Glutamatergic neuron (in vitro differentiated cells): ENCODE measurements around the gene DCTN3. TPM values are rescaled to one million over a fixed set of nuclear protein-coding genes. Genes with fewer than 3 reads are reported as not detected.

Source experiments
- DNase-seq: peaks from one replicate; pipeline ENCODE4 v3.0.0; 2022
- H3K27ac Mint-ChIP-seq: one replicate; pipeline ENCODE4 v1.8.0; 2020; ENCODE audit warnings: mild to moderate bottlenecking, mixed read lengths, inconsistent platforms; ENCODE audit not compliant: unreplicated experiment
- H3K27me3 Mint-ChIP-seq: one replicate; pipeline ENCODE4 v1.8.0; 2020; ENCODE audit warnings: mild to moderate bottlenecking, moderate library complexity, mixed read lengths, inconsistent platforms; ENCODE audit not compliant: unreplicated experiment
- H3K36me3 Mint-ChIP-seq: one replicate; pipeline ENCODE4 v1.8.0; 2020; ENCODE audit warnings: mild to moderate bottlenecking, mixed read lengths, inconsistent platforms; ENCODE audit not compliant: unreplicated experiment
- H3K4me1 Mint-ChIP-seq: one replicate; pipeline ENCODE4 v1.8.0; 2020; ENCODE audit warnings: mild to moderate bottlenecking, low read depth, mixed read lengths, inconsistent platforms; ENCODE audit not compliant: unreplicated experiment
- H3K4me3 Mint-ChIP-seq: one replicate; pipeline ENCODE4 v1.8.0; 2020; ENCODE audit warnings: mild to moderate bottlenecking, mixed read lengths, inconsistent platforms; ENCODE audit not compliant: unreplicated experiment
- H3K9me3 Mint-ChIP-seq: one replicate; pipeline ENCODE4 v1.8.0; 2020; ENCODE audit warnings: mild to moderate bottlenecking, moderate library complexity, mixed read lengths, inconsistent platforms; ENCODE audit not compliant: unreplicated experiment
- CTCF ChIP-seq: fragments of 200-600 bp; sonication (generic); IDR thresholded peaks from one replicate; pipeline ENCODE4 v1.5.0; 2021; ENCODE audit not compliant: partially characterized antibody, unreplicated experiment
- total RNA-seq: library from RNA; stranded (reverse); fragmentation: NEBNext Ultra II Directional; extraction: Animal tissue kit (Norgen Biotek cat#: 25700); gene quantifications from one replicate; pipeline ENCODE4 v1.2.1, GENCODE V29; 2021; ENCODE audit not compliant: unreplicated experiment

Gene DCTN3
- total RNA-seq, 1 donor from 2014 or later: 119 TPM

DNA sequence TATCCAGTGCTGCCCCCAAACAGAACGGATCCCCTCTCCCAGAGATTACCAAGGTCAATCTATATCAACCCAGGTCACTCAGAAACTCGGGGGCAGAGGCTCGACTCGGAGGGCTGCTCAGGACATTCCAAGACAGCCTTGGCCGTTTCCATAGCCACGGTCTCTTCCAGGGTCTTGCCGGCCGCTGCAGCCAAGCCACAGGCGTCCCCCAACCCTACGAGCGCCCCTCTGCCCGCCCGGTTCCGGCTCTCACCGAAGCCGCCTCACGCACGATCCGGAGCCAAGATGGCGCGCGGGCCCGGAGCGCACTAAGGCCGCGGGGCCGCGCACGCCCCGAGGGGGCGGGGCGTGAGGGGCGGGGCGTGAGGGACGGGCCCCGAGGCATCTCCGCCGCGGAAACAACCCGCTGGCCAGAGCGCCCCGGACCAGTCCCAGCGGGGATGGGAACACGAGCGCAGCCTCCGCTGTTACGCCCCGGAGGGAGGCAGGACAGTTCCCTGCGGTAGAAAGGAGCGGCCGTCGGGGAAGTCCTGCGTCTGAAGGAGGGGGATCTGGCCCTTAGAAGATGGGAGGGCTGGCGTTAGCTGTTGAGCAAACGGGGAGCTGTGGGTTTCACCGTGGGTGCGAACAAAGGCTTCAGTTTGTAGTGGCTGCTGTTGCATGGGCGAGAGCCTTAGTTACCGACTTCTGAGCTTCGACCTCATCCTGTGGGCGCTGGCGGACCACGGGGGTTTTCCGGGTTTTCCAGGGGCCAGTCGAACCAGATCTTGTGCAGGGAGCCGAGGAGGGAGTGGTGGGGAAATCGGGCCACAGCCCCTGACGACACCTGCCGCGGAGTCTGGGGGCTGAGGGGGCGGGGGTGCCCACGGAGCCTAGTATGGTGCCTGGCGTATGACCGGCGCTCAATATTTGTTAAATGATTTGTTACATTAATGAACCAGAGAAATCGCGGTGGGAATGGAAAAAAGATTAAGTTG is 8.2 kb downstream of the DCTN3 start, which contains the start of gene RPP25L:
RPP25L (minus strand) TSS at position 287 of the 977 bp plus-strand sequence. CDS start 801 bp downstream, outside the sequence.
- Mint-ChIP-seq H3K4me1 (peaks cover 11% of the 10 kb centered on the region), H3K27ac (peak within 1 kb of the TSS; percentile 87), H3K27me3 (peaks cover 2% of the 10 kb centered on the region), H3K9me3 (peaks cover 10% of the 10 kb centered on the region), H3K4me3 (peak within 1 kb of the TSS; percentile 84), H3K36me3 (no peaks in the 10 kb centered on the region)
- no peak for TF ChIP-seq CTCF
- DNase-seq: peak; percentile 89

DNA sequence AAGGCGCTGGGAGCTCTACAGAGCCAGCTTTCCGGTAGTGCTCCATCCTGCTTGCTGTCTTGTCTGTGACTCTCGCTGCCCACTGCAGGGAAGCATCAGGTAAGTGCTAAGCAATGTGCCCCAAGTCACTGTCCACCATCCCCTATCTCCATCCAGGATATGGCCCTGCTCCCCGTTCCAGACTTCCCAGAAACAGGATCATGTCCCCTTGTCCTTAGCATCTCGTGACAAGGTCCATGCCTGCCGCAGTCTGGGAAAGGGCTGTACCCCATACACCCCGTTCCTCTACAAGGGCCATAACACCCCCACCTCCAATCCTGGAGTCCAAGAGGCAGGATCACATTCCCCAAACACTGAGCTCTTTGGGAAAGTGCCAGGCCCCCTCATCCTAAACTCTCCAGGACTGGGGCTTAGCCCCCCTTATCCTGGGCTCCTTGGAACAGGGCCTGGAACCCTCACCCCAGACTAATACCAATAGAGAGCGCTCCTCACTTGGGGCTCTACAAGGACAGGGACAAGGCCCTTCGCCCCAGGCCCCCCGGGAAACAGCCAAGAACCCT is 9.0 kb downstream of the DCTN3 start:
- Mint-ChIP-seq H3K9me3 (peaks cover 10% of the 10 kb centered on the region), H3K27ac (peak overlapping the region; percentile 87), H3K27me3 (peaks cover 2% of the 10 kb centered on the region)

DNA sequence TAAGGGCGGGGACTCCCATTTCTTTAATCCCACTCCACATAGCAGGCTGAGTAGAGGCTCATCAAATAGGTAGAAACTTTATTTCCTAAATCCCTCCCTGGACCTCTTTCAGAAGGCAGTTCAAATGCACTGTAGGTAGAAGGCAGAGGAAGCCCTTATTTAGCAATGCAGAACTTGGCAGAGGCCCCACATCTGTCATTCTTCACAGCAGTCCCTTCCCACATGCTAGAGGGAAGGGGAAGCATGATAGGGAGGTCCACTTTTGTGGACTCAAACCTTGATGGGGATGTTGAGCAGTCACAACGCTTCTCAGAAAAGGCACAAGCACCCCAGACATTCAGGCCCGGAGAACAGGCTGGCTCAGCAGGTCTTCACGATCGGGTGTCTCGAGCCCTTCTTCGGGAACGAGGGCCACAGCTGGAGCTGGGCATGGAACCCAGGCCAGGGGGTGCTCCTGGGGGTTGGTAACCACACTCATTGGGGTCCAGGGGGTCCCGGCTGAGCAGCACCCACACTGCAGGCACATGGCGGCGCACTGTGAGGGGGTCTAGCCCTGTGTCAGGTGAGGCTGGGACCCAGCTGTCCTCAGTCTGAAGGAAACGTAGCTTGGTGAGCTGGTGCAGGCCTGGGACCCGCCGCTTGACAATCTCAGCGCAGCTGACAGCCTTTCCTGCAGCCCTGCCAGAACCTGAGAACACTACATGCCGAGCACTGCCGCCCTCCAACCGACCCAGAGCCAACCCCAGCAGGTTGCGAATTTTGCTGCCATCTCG is 9.7 kb downstream of the DCTN3 start:
- Mint-ChIP-seq H3K36me3 (no peaks in the 10 kb centered on the region), H3K4me3 (peak overlapping the region; percentile 84), H3K4me1 (peaks cover 11% of the 10 kb centered on the region), H3K9me3 (peaks cover 10% of the 10 kb centered on the region), H3K27me3 (peaks cover 2% of the 10 kb centered on the region), H3K27ac (peak overlapping the region; percentile 18)
- no peak for TF ChIP-seq CTCF
- no peak for DNase-seq

More for the DNA sequence above, 9.0 kb downstream of the DCTN3 start:
- TF ChIP-seq CTCF: no peak
- H3K4me1 Mint-ChIP-seq: peaks cover 11% of the 10 kb centered on the region
- H3K4me3 Mint-ChIP-seq: peak overlapping the region; percentile 84
- no peak for DNase-seq
- no peaks in the 10 kb centered on the region for H3K36me3 Mint-ChIP-seq

DNA sequence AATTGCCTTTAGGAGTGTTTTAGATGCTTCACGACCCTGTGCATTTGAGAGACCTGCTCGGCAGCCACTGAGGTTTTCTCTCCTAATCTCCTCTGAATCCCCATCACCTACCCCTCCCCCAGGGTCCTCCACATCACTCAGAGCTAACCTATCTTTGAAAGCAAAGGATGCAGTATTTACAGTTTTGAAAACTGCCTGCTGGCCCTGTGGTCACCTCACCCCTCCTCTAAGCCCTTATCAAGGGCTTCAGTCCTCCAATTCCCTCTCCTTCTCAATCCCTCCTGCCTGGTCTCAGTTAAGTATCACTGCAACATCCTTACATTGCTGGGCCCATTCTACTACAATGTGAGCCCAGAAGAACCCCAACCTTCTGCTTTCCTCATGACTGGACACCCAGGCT is 13.0 kb downstream of the DCTN3 start:
- DNase-seq: no peak
- H3K27ac Mint-ChIP-seq: no peak overlapping the region
- H3K4me1 Mint-ChIP-seq: peaks cover 14% of the 10 kb centered on the region
- peaks cover 8% of the 10 kb centered on the region for H3K9me3 Mint-ChIP-seq
- peaks cover 6% of the 10 kb centered on the region for H3K27me3 Mint-ChIP-seq
- H3K4me3 Mint-ChIP-seq: no peak overlapping the region
- TF ChIP-seq CTCF: no peak
- H3K36me3 Mint-ChIP-seq: no peaks in the 10 kb centered on the region
